ENCODE results near the gene ARHGAP8. TPM values are rescaled to one million over a fixed set of nuclear protein-coding genes. Genes with fewer than 3 reads are reported as not detected.

ARHGAP8 gene
- total and polyA plus RNA-seq, 2 donors (not counting 3 experiments of a cell fraction or from before 2014, with no cell fraction given), result not detected

DNA sequence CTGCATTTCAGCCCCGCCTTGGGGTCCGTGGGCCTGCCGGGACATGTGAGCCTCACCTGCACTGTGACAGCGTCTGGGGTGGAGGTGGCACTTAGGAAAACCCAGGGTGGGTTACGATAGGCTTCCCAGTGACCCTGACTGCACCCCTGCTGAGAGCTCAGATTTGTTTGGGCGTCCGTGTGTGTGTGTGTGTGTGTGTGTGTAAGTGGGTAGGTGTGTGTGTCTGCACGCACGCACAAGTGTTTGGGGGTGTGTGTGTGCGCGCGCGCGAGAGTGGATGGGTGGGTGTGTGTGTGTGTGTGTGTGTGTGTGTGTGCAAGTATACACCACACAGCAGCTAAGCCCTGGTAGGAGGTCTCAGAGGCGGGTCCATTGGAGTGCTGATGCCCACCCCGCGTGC is 12.1 kb upstream of the ARHGAP8 start:
- Histone ChIP-seq H3K27me3 (ENCODE audit: control insufficient read depth in 2 of 2, insufficient read depth in 2 of 2, low read length in 2 of 2) (peaks cover 0 to 2% of the 10 kb centered on the region in 2 experiments), H3K9ac (replicated peaks; ENCODE audit: extremely low read depth, insufficient read depth, low read length) (no peak overlapping the region), H3K4me1 (ENCODE audit: control insufficient read depth, extremely low read depth, insufficient read depth, low read length) (no peaks in the 10 kb centered on the region), H3K36me3 (ENCODE audit: control insufficient read depth in 2 of 2, extremely low read depth in 1 of 2, insufficient read depth in 2 of 2, low read length in 2 of 2) (no peaks in the 10 kb centered on the region), H3K4me2 (ENCODE audit: insufficient read depth, low read length) (no peak overlapping the region), H3K9me1 (replicated peaks; ENCODE audit: control insufficient read depth, extremely low read depth, insufficient read depth, low read length) (no peaks in the 10 kb centered on the region), H3K4me3 (replicated peaks in 1 of 3; ENCODE audit: insufficient read depth in 1 of 3, low read depth in 1 of 3, low read length in 3 of 3) (no peak overlapping the region), H3K9me3 (replicated peaks; ENCODE audit: control insufficient read depth, insufficient read depth, low read length) (no peaks in the 10 kb centered on the region), H2AFZ (ENCODE audit: low read depth, low read length) (no peak overlapping the region), H4K20me1 (replicated peaks; ENCODE audit: control insufficient read depth, extremely low read depth, insufficient read depth, low read length) (no peaks in the 10 kb centered on the region), H3K79me2 (ENCODE audit: control insufficient read depth, insufficient read depth, low read length) (no peaks in the 10 kb centered on the region), H3K27ac (ENCODE audit: insufficient read depth, low read depth, low read length) (no peak overlapping the region)
- FAIRE-seq, result no peak
- ChIA-PET CTCF (interaction anchor here (1.4 to 2.6 kb wide), 2 partner anchors 44 to 56 kb away, joined by 3 to 10 read pairs; no protein-coding TSS in a partner anchor), POLR2A (no interaction called here)
- dilution Hi-C loops (cut with MboI; ENCODE audit: extremely low pct_ligation_motif_present, low sequenced_read_pairs) (no loop called here), intact Hi-C loops (cut with micrococcal nuclease) (no loop called here)
- no peak for DNase-seq (ENCODE audit: low read depth, low spot score)
- BruUV-seq (replicated peaks), result no TSS peak
- TF ChIP-seq, protein P1, sequence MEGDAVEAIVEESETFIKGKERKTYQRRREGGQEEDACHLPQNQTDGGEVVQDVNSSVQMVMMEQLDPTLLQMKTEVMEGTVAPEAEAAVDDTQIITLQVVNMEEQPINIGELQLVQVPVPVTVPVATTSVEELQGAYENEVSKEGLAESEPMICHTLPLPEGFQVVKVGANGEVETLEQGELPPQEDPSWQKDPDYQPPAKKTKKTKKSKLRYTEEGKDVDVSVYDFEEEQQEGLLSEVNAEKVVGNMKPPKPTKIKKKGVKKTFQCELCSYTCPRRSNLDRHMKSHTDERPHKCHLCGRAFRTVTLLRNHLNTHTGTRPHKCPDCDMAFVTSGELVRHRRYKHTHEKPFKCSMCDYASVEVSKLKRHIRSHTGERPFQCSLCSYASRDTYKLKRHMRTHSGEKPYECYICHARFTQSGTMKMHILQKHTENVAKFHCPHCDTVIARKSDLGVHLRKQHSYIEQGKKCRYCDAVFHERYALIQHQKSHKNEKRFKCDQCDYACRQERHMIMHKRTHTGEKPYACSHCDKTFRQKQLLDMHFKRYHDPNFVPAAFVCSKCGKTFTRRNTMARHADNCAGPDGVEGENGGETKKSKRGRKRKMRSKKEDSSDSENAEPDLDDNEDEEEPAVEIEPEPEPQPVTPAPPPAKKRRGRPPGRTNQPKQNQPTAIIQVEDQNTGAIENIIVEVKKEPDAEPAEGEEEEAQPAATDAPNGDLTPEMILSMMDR (IDR thresholded peaks at IDR 0.05; ENCODE audit: extremely low read depth in 1 of 2, insufficient read depth in 1 of 2, low read depth in 1 of 2, low read length in 2 of 2), result no peak
- TF ChIP-seq GATA2 (IDR thresholded peaks at IDR 0.05; ENCODE audit: insufficient read depth, insufficient read length, low read depth, low read length), result no peak
- TF ChIP-seq, protein P2, sequence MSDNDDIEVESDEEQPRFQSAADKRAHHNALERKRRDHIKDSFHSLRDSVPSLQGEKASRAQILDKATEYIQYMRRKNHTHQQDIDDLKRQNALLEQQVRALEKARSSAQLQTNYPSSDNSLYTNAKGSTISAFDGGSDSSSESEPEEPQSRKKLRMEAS (IDR thresholded peaks at IDR 0.05; ENCODE audit: insufficient read depth, insufficient read length), result no peak
- TF ChIP-seq JUN (IDR thresholded peaks at IDR 0.05; ENCODE audit: borderline replicate concordance, insufficient read depth, insufficient read length, low read depth), result no peak
- no peak for TF ChIP-seq MYC (IDR thresholded peaks at IDR 0.05; ENCODE audit: low read depth, low read length)
- TF ChIP-seq EZH2 (IDR thresholded peaks at IDR 0.05; ENCODE audit: borderline replicate concordance, low read depth, low read length, severe bottlenecking), result no peak
- no peak for TF ChIP-seq POLR2AphosphoS5 (IDR thresholded peaks at IDR 0.05; ENCODE audit: insufficient read depth, low read depth, low read length)
- no peak for TF ChIP-seq FOS (IDR thresholded peaks at IDR 0.05; ENCODE audit: borderline replicate concordance, insufficient read depth, low read length)
- TF ChIP-seq POLR2A (IDR thresholded peaks at IDR 0.05; ENCODE audit: low read depth, low read length), result no peak
